WTC11 (cell line): ENCODE results near the gene CHN1. TPM values are rescaled to one million over a fixed set of nuclear protein-coding genes. Genes with fewer than 3 reads are reported as not detected.
A peak's percentile ranks its signal among the peaks of the same experiment; 100 is the strongest.

Source experiments
- ATAC-seq: fragments of 200-7000 bp; cut with Tn5 transposase; 2 replicates; pipeline ENCODE4 v1.10.0; 2021; ENCODE audit warnings: mild to moderate bottlenecking, moderate library complexity
- CTCF ChIA-PET: fragments of 300-600 bp; sonication (Branson Sonifier 250); formaldehyde crosslinking; loops from one replicate; lab custom pipeline; 2021; ENCODE audit warnings: antibody characterized with exemption; lab: Charles Lee
- POLR2A ChIA-PET: fragments of 350-600 bp; sonication (Branson Sonifier 250); formaldehyde crosslinking; loops from one replicate; lab custom pipeline; 2021; ENCODE audit warnings: antibody characterized with exemption; lab: Charles Lee
- DNase-seq: peaks from one replicate; pipeline ENCODE4 v3.0.0; 2021; ENCODE audit warnings: low spot score
- H3K27ac Mint-ChIP-seq: 2 replicates; pipeline ENCODE4 v1.8.0; 2021; ENCODE audit warnings: mixed read lengths
- H3K27me3 Mint-ChIP-seq: 2 replicates; pipeline ENCODE4 v1.8.0; 2021; ENCODE audit warnings: low read depth, mild to moderate bottlenecking, moderate library complexity, mixed read lengths
- H3K36me3 Mint-ChIP-seq: 2 replicates; pipeline ENCODE4 v1.8.0; 2021; ENCODE audit warnings: mixed read lengths
- H3K4me1 Mint-ChIP-seq: 2 replicates; pipeline ENCODE4 v1.8.0; 2022; ENCODE audit warnings: mixed read lengths
- H3K4me3 Mint-ChIP-seq: 2 replicates; pipeline ENCODE4 v1.8.0; 2021; ENCODE audit warnings: mild to moderate bottlenecking, moderate library complexity, mixed read lengths
- H3K9me3 Mint-ChIP-seq: 2 replicates; pipeline ENCODE4 v1.8.0; 2021; ENCODE audit warnings: mixed read lengths
- ELF4 ChIP-seq: sonication (generic); formaldehyde crosslinking; IDR thresholded peaks from 2 replicates; pipeline ENCODE4 v1.8.1; 2022; ENCODE audit warnings: low read depth, mild to moderate bottlenecking, moderate library complexity, missing genetic modification reagents
- EMX1 ChIP-seq: fragments of 250-450 bp; sonication (Bioruptor Pico); IDR thresholded peaks from 2 replicates; pipeline ENCODE4 v1.8.0; 2021; ENCODE audit warnings: mild to moderate bottlenecking
- ETV6 ChIP-seq: sonication (generic); formaldehyde crosslinking; IDR thresholded peaks from 2 replicates; pipeline ENCODE4 v1.8.1; 2022; ENCODE audit warnings: mild to moderate bottlenecking, missing genetic modification reagents
- GRHL2 ChIP-seq: fragments of 250-450 bp; sonication (Bioruptor Pico); IDR thresholded peaks from 2 replicates; pipeline ENCODE4 v1.8.0; 2022; ENCODE audit warnings: mild to moderate bottlenecking, moderate library complexity; ENCODE audit not compliant: insufficient replicate concordance, severe bottlenecking
- IRF2 ChIP-seq: sonication (generic); formaldehyde crosslinking; IDR thresholded peaks from 2 replicates; pipeline ENCODE4 v1.8.0; 2022; ENCODE audit warnings: low read depth, missing genetic modification reagents, borderline replicate concordance
- NFATC4 ChIP-seq: fragments of 250-450 bp; sonication (Bioruptor Pico); IDR thresholded peaks from 2 replicates; pipeline ENCODE4 v1.9.0; 2021; ENCODE audit warnings: mild to moderate bottlenecking
- NFE2L1 ChIP-seq: sonication (generic); formaldehyde crosslinking; IDR thresholded peaks from 2 replicates; pipeline ENCODE4 v1.8.1; 2023; ENCODE audit warnings: missing genetic modification reagents
- PRDM15 ChIP-seq: sonication (generic); formaldehyde crosslinking; IDR thresholded peaks from 2 replicates; pipeline ENCODE4 v1.8.0; 2022; ENCODE audit warnings: missing genetic modification reagents
- ZNF121 ChIP-seq: sonication (generic); formaldehyde crosslinking; IDR thresholded peaks from 2 replicates; pipeline ENCODE4 v1.8.0; 2023; ENCODE audit warnings: missing genetic modification reagents
- total RNA-seq: library from RNA; stranded (reverse); gene quantifications from 3 replicates; pipeline ENCODE4 v1.2.3, GENCODE V29; 2021
- TF ChIP-seq, protein P1 (sequence below): fragments of 200-600 bp; IDR thresholded peaks from 2 replicates; pipeline ENCODE4 v1.8.0; 2022; ENCODE audit warnings: antibody characterized with exemption
- TF ChIP-seq, protein P2 (sequence below): sonication (generic); formaldehyde crosslinking; IDR thresholded peaks from 2 replicates; pipeline ENCODE4 v1.8.1; 2022; ENCODE audit warnings: mild to moderate bottlenecking, moderate library complexity, missing genetic modification reagents
- TF ChIP-seq, protein P3 (sequence below): sonication (generic); formaldehyde crosslinking; IDR thresholded peaks from 2 replicates; pipeline ENCODE4 v1.8.0; 2023; ENCODE audit warnings: missing genetic modification reagents

CHN1 gene
- total RNA-seq, 1 experiment from 2014 or later = 30.0 TPM

DNA sequence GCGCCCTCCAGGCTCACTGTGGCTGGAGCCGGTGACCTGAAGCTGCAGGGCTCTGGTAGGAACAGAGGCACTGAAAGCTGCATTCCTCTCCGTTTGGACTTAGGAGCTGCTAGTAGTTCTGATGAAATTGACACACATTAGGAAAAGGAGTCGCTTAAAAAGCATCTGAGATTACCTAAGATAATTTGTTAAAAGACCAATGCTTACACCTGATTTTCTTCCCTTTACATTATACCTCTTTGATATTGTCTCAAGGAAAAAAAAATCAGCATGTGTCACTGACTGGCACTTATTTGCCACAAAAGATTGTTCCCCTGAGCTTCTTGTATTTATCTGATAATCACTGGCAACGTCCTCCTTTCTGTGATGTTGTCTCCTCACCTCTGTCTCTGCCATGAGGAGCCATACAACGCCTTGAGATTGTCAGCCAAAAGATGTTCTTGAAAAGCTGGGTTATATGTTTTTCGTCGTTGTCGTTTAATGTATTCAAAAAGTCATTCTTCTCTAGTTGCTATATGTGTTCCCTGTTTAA, 618 bp upstream of the CHN1 start (continued):
- no peak for TF ChIP-seq NFATC4 (CRISPR knock-in tag)
- no peak for TF ChIP-seq GRHL2 (CRISPR knock-in tag)
- no peak for TF ChIP-seq EMX1 (CRISPR knock-in tag)
- TF ChIP-seq IRF2 = no peak
- TF ChIP-seq PRDM15 (CRISPR knock-in tag) = no peak

DNA sequence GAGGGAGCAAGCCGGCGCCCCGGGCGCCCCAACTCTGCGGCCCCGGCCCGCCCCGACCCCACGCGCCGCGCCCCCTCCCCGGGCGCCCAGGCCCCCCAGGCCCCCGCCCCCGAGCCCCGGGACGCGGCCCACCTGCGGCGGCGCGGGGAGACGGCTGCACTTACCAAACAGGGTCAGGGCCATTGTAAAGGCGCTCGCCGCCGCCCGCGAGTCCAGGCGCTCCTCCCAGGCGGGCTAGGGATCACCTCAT, 526 bp downstream of the CHN1 start:
- Mint-ChIP-seq H3K9me3 (no peaks in the 10 kb centered on the region), H3K27ac (no peak overlapping the region), H3K27me3 (no peaks in the 10 kb centered on the region)
- TF ChIP-seq, protein P1, sequence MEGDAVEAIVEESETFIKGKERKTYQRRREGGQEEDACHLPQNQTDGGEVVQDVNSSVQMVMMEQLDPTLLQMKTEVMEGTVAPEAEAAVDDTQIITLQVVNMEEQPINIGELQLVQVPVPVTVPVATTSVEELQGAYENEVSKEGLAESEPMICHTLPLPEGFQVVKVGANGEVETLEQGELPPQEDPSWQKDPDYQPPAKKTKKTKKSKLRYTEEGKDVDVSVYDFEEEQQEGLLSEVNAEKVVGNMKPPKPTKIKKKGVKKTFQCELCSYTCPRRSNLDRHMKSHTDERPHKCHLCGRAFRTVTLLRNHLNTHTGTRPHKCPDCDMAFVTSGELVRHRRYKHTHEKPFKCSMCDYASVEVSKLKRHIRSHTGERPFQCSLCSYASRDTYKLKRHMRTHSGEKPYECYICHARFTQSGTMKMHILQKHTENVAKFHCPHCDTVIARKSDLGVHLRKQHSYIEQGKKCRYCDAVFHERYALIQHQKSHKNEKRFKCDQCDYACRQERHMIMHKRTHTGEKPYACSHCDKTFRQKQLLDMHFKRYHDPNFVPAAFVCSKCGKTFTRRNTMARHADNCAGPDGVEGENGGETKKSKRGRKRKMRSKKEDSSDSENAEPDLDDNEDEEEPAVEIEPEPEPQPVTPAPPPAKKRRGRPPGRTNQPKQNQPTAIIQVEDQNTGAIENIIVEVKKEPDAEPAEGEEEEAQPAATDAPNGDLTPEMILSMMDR = no peak
- TF ChIP-seq ETV6 (no peak), NFE2L1 (no peak), ELF4 (CRISPR knock-in tag) (no peak)
- TF ChIP-seq, protein P2, sequence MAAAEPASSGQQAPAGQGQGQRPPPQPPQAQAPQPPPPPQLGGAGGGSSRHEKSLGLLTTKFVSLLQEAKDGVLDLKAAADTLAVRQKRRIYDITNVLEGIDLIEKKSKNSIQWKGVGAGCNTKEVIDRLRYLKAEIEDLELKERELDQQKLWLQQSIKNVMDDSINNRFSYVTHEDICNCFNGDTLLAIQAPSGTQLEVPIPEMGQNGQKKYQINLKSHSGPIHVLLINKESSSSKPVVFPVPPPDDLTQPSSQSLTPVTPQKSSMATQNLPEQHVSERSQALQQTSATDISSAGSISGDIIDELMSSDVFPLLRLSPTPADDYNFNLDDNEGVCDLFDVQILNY = no peak
- TF ChIP-seq, all 79 proteins: peak for 0
- Mint-ChIP-seq H3K4me3 (peak overlapping the region; percentile 89), H3K36me3 (no peaks in the 10 kb centered on the region), H3K4me1 (peaks cover 51% of the 10 kb centered on the region)
- ATAC-seq = peak; percentile 45
- POLR2A ChIA-PET = interaction anchor here (0.5 kb wide), 2 partner anchors 253 to 1770 kb away, joined by 3 to 4 read pairs; no protein-coding TSS in a partner anchor
- CTCF ChIA-PET = interaction anchor here (0.9 to 3.3 kb wide), 12 partner anchors 11 to 323 kb away, joined by 3 to 20 read pairs (median 6); no protein-coding TSS in a partner anchor
- no peak for DNase-seq

- no peaks in the 10 kb centered on the region for H3K36me3 Mint-ChIP-seq
- ATAC-seq (peak; percentile 42), DNase-seq (peak; percentile 34)
- H3K27me3 Mint-ChIP-seq = no peaks in the 10 kb centered on the region
- POLR2A ChIA-PET = interaction anchor here (0.5 to 0.7 kb wide), 3 partner anchors 54 to 1771 kb away, joined by 3 to 4 read pairs (median 3); no protein-coding TSS in a partner anchor
- H3K9me3 Mint-ChIP-seq = no peaks in the 10 kb centered on the region
- TF ChIP-seq, protein P3, sequence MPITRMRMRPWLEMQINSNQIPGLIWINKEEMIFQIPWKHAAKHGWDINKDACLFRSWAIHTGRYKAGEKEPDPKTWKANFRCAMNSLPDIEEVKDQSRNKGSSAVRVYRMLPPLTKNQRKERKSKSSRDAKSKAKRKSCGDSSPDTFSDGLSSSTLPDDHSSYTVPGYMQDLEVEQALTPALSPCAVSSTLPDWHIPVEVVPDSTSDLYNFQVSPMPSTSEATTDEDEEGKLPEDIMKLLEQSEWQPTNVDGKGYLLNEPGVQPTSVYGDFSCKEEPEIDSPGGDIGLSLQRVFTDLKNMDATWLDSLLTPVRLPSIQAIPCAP (CRISPR knock-in tag) = no peak
- TF ChIP-seq ZNF121 (CRISPR knock-in tag) = peak; percentile 68; the same call in 1 of the 2 replicates
- H3K27ac Mint-ChIP-seq = peak overlapping the region; percentile 91
- peaks cover 53% of the 10 kb centered on the region for H3K4me1 Mint-ChIP-seq
- peak overlapping the region; percentile 89 for H3K4me3 Mint-ChIP-seq
- CTCF ChIA-PET = interaction anchor here (0.9 to 3.3 kb wide), 9 partner anchors 11 to 307 kb away, joined by 3 to 20 read pairs (median 6); no protein-coding TSS in a partner anchor
Measured at GRCh38 chr2:175003875-175004729, 1.1 kb downstream of the CHN1 start.
